Stomach (tissue), 9 donors: ENCODE measurements around the gene TMEM242. TPM values are rescaled to one million over a fixed set of nuclear protein-coding genes. Genes with fewer than 3 reads are reported as not detected.

Experiments
- DNase-seq, 2 donors: peaks; one replicate each; pipeline versions ENCODE4 v3.0.0 to v3.0.0-alpha.2; 2013 to 2019
- H3K27ac ChIP-seq, 5 donors: fragments of 200-600 bp in 4 of 5; sonication (generic) in 4 of 5; one replicate each; pipeline ENCODE4 v1.5.1; 2013 to 2019; ENCODE audit warnings: mild to moderate bottlenecking in 1 of 5, moderate library complexity in 1 of 5
- H3K27me3 ChIP-seq, 3 donors: fragments of 200-600 bp; sonication (generic); one replicate each; pipeline ENCODE4 v1.5.1; 2017 to 2019; ENCODE audit warnings: mixed run types in 1 of 3
- H3K36me3 ChIP-seq, 4 donors: fragments of 200-600 bp; sonication (generic); 1 replicate in 3 of 4; 2 replicates in 1 of 4; pipeline ENCODE4 v1.5.1; 2016 to 2019
- H3K4me1 ChIP-seq, 4 donors: fragments of 200-600 bp; sonication (generic); one replicate each; pipeline ENCODE4 v1.5.1; 2016 to 2019
- H3K4me3 ChIP-seq, 4 donors: fragments of 200-600 bp; sonication (generic) in 3 of 4; one replicate each; pipeline ENCODE4 v1.5.1; 2016 to 2019; ENCODE audit warnings: mild to moderate bottlenecking in 1 of 4
- H3K9me3 ChIP-seq, 4 donors: fragments of 200-600 bp; sonication (generic); one replicate each; pipeline ENCODE4 v1.5.1; 2016 to 2019
- EP300 ChIP-seq: sonication (generic); formaldehyde crosslinking; IDR thresholded peaks from one replicate; pipeline ENCODE4 v1.6.1; 2017; ENCODE audit warnings: antibody characterized with exemption
- POLR2A ChIP-seq, 4 donors: fragments of 450-650 bp; IDR thresholded peaks; one replicate each; pipeline ENCODE4 v1.6.1; 2016; ENCODE audit warnings: antibody characterized with exemption in 4 of 4, control low read depth in 2 of 4, mild to moderate bottlenecking in 1 of 4, moderate library complexity in 1 of 4
- POLR2AphosphoS5 ChIP-seq, 3 donors: sonication (generic); formaldehyde crosslinking; IDR thresholded peaks; one replicate each; pipeline ENCODE4 v1.6.1; 2016; ENCODE audit warnings: antibody characterized with exemption in 3 of 3
- WGBS, 5 donors: extraction: QIAGEN DNeasy Blood & Tissue Kit in 3 of 5; methylation state at CpG; one replicate each; pipeline versions ENCODE4 v1.1.5 to v1.1.7; 2013 to 2018; 5-methylcytosine and 5-hydroxymethylcytosine counted together
- intact Hi-C: fragments of 100-400 bp; cut with DNase I; formaldehyde crosslinking; loops from one replicate; pipeline ENCODE4 v1.15.1; 2023; ENCODE audit warnings: low total_unique reads
- polyA plus RNA-seq, 3 donors: library from polyadenylated mRNA; stranded (reverse); fragments of 200-250 nt; gene quantifications; one replicate each; pipeline ENCODE4 v1.2.3, GENCODE V29; 2013
- total RNA-seq, 5 donors: library from RNA; depleted of rRNA; stranded (reverse); fragments of >200 nt; gene quantifications; one replicate each; pipeline versions ENCODE4 v1.1.0 to v1.2.3, GENCODE V29; 2014 to 2016
- TF ChIP-seq, protein P1 (sequence below), 7 experiments: fragments of 450-650 bp in 4 of 7; fragments of 200-600 bp in 3 of 7; sonication (generic) in 3 of 7; IDR thresholded peaks; one replicate each; pipeline ENCODE4 v1.5.1; 2016 to 2019; ENCODE audit warnings: antibody characterized with exemption in 7 of 7, control low read depth in 2 of 7, mild to moderate bottlenecking in 1 of 7
- donor health status: healthy with polysubstance abuse.
- donor health status: Bipolar disorder and iron deficiency.
- donor health status: healthy.

Gene TMEM242
- total and polyA plus RNA-seq, 8 donors = 0.87 to 13.8 (median 4.4) TPM; not detected in 1

DNA sequence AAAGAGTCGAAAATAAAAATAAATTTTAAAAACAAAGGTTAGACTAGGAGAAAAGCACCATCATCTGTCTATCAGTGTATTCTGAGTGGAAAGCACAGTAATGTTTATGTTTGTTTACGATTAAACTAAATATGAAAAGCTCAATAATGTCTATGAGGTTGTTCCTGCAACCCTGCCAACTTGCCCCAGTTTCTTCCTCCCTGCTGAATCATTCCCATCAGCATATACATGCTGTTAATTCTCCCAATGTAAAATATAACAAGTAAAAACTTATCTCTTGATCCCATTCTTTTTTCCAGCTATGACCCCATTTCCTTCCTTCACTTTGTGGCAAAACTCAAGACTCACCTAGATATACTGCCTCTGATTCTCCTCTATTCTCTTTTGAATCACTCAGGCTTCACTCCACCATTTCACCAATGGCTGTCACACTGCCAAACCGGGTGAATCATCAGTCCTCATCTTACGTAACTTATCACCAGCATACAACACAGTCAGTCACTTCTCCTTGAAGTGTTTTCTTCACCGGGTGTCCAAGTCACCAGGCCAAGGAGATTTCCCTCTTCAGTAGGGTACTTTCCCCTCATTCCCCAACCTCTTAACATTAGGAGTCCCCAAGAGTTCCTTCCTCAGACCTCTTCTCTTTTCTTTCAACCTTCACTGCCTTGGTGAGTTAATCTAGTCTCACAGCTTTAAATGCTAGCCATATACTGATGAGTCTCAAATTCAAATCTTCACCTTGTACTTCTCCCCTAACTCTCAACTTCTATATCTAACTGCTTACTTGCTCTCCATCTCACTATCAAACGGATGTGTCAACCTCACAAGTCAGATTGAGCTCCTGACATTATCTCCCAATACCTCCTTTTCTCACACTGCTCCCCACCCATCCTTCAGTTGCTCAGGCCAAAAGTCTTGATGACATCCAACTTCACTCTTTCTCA lies 6.2 kb downstream of the TMEM242 start:
- H3K27ac ChIP-seq = peak overlapping the region; percentile 16 to 61 (median 51)
- H3K36me3 ChIP-seq = peaks cover 20 to 75% (median 61%) of the 10 kb centered on the region in 4 donors
- TF ChIP-seq POLR2AphosphoS5 (IDR thresholded peaks at IDR 0.05) (peak in 2 of 3 donors; percentile 47 to 76), POLR2A (IDR thresholded peaks at IDR 0.05) (no peak)
- TF ChIP-seq, protein P1, sequence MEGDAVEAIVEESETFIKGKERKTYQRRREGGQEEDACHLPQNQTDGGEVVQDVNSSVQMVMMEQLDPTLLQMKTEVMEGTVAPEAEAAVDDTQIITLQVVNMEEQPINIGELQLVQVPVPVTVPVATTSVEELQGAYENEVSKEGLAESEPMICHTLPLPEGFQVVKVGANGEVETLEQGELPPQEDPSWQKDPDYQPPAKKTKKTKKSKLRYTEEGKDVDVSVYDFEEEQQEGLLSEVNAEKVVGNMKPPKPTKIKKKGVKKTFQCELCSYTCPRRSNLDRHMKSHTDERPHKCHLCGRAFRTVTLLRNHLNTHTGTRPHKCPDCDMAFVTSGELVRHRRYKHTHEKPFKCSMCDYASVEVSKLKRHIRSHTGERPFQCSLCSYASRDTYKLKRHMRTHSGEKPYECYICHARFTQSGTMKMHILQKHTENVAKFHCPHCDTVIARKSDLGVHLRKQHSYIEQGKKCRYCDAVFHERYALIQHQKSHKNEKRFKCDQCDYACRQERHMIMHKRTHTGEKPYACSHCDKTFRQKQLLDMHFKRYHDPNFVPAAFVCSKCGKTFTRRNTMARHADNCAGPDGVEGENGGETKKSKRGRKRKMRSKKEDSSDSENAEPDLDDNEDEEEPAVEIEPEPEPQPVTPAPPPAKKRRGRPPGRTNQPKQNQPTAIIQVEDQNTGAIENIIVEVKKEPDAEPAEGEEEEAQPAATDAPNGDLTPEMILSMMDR (IDR thresholded peaks at IDR 0.05) = no peak
- no peaks in the 10 kb centered on the region for H3K27me3 ChIP-seq
- peaks cover 6 to 36% (median 16%) of the 10 kb centered on the region in 4 donors for H3K4me1 ChIP-seq
- 32 to 50% (median 44%) methylated on average over 6 of the region's 6 CpGs for WGBS, 5 donors
- intact Hi-C loops = loop anchor here (5.0 to 10.0 kb wide), 2 partner anchors 275 to 348 kb away; no protein-coding TSS in a partner anchor
- H3K9me3 ChIP-seq = no peaks in the 10 kb centered on the region
- H3K4me3 ChIP-seq = no peak overlapping the region
- peak in 1 of 2 donors; percentile 78 for DNase-seq

DNA sequence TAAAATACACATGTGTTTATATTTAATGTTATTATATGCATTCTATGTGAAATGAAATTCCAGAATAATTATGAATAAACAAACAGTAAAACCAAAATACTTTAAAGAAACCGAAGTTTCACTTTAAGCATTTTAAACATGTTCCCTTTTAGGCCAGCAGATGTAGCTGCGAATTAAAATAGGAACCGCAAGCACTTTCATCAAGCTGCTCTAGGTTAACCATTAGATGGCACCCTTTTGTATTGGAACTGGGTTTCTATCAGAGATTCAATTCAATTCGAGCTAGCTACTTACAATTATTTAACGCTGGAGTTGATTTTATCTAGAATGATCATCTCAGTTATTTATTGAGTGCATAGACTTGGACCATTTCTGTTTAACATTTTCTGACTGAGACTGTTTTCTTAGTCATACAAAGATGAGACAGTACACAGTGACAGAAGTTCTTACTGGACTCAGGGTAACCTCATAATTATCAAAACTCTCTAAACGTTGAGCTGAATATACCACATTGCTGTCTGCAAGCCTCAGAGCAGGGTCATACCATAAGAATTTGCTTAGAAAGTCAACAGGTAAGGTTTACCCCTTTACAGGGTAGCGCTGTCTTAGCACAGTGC lies 8.5 kb downstream of the TMEM242 start:
- intact Hi-C loops = loop anchor here (5.0 to 10.0 kb wide), 2 partner anchors 277 to 350 kb away; no protein-coding TSS in a partner anchor
- Histone ChIP-seq H3K36me3 (peaks cover 20 to 64% (median 51%) of the 10 kb centered on the region in 4 donors), H3K4me3 (no peak overlapping the region), H3K9me3 (no peaks in the 10 kb centered on the region), H3K27ac (peak overlapping the region in 2 of 5 donors; percentile 20 to 22), H3K4me1 (peaks cover 6 to 25% (median 14%) of the 10 kb centered on the region in 4 donors), H3K27me3 (no peaks in the 10 kb centered on the region)
- TF ChIP-seq, protein P1 (IDR thresholded peaks at IDR 0.05) = peak in 5 of 7 experiments; percentile 60 to 87 (median 72)
- TF ChIP-seq EP300 (no peak), POLR2AphosphoS5 (IDR thresholded peaks at IDR 0.05) (peak in 1 of 3 donors; percentile 39), POLR2A (IDR thresholded peaks at IDR 0.05) (no peak)
- 10 to 17% (median 16%) methylated on average over 7 of the region's 7 CpGs for WGBS, 5 donors
- DNase-seq = peak in 1 of 2 donors; percentile 85

DNA sequence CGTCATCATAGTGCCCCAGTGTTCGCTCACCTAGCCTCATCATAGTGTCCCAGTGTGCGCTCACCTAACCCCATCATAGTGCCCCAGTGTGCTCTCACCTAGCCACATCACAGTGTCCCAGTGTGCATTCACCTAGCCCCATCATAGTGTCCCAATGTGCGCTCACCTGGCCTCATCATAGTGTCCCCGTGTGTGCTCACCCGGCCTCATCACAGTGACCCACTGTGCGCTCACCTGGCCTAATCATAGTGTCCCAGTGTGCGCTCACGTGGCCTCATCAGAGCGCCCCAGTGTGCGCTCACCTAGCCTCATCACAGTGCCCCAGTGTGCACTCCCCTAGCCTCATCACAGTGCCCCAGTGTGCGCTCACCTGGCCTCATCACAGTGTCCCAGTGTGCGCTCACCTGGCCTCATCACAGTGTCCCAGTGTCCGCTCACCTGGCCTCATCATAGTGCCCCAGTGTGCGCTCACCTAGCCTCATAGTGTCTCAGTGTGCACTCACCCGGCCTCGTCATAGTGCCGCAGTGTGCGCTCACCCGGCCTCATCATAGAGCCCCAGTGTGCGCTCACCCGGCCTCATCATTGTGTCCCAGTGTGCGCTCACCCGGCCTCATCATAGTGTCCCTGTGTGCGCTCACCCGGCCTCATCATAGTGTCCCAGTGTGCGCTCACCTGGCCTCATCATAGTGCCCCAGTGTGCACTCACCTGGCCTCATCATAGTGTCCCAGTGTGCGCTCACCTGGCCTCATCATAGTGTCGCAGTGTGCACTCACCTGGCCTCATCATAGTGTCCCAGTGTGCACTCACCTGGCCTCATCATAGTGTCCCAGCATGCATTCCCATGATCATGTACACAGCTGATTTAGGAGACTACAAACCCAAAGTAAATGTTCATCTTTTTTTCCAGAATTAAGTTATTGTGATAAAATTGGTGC lies 9.5 kb downstream of the TMEM242 start:
- Histone ChIP-seq H3K9me3 (no peaks in the 10 kb centered on the region), H3K27ac (no peak overlapping the region), H3K36me3 (peaks cover 20 to 54% (median 45%) of the 10 kb centered on the region in 4 donors), H3K4me3 (no peak overlapping the region), H3K4me1 (peaks cover 6 to 20% (median 14%) of the 10 kb centered on the region in 4 donors), H3K27me3 (no peaks in the 10 kb centered on the region)
- TF ChIP-seq EP300 (no peak), POLR2A (IDR thresholded peaks at IDR 0.05) (no peak), POLR2AphosphoS5 (IDR thresholded peaks at IDR 0.05) (no peak)
- TF ChIP-seq, protein P1 (IDR thresholded peaks at IDR 0.05) = no peak
- intact Hi-C loops = loop anchor here (10.0 kb wide), 1 partner anchor 351 kb away; no protein-coding TSS in a partner anchor
- DNase-seq = peak in 1 of 2 donors; percentile 16
- WGBS, 5 donors = 80 to 90% (median 88%) methylated on average over 29 of the region's 29 CpGs
